Activated CD4-positive, alpha-beta T cell treated with anti-CD3 and anti-CD28 coated beads, Interleukin-2, amount 50 U/mL, for 24 hours (primary cell): Measurements from ENCODE around the gene GPR142.

Experiments
- DNase-seq, 2 donors: peaks; one replicate each; pipeline ENCODE4 v3.0.0-alpha.2; 2020; ENCODE audit warnings: low read depth in 1 of 2, low spot score in 1 of 2

GPR142 gene

DNA sequence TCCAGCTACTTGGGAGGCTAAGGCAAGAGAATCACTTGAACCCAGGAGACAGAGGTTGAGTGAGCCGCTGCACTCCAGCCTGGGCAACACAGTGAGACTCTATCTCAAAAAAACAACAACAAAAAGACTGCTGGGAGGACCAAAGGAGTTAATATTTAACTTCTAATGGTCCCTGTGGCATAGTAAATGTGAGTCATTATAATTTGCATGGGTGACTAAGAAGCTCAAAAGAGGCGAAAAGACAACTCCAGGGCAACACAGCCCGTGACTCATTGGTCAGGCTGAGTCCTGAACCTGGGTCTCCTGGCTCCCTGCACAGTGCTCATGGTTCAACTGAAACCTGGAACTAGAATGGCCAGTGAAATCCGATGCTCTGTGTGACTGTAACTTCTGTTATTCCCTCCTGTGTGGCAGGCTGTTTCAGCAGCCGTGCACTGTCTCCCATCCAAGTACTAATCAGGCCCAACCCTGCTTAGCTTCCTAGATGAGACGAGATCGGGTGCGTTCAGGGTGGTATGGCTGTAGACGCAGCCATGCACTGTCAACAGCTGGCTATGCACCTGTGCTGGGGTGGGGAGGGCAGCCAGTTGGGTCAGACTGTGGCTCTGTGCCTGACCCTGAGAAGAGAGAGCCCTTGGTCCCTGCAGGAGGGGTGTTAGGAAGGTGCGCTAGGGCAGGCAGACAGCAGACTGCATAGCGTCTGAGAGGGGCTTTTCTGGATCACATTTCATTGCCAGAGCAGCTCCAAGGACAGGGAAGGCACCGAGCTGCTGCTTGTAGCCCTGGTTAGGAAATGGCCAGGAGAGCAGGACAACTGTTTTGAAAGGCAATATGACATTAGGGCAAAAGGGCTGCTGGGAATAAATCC is 50.1 kb downstream of the GPR142 start:
- DNase-seq, result no peak

DNA sequence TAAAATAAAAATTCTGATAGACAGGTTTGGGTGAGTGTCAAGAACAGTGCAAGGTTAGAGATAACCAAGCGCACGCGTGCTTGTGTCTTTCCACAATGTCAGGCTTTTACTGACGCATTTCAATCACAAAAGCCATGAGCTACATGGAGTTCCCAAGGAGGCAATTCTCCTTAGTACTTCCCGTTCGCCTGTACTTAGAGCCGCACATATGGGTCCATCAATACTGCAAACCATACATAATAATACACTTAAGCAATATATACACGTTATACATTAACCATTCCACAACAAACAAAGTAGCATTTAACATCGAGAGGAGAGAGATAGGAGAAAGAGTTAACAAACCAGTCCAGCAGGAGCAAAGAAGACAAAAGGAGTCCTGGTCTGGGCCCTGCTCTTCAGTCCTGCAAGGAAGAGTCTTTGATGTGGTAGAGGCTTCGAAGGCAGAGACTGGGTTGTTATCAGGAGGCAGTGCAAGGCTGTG is 52.7 kb downstream of the GPR142 start:
- DNase-seq, result no peak
